Esophagus muscularis mucosa (tissue), 4 donors: ENCODE results near the gene LHX3. TPM values are rescaled to one million over a fixed set of nuclear protein-coding genes. Genes with fewer than 3 reads are reported as not detected.

ENCODE experiments used
- DNase-seq: peaks from one replicate; pipeline ENCODE4 v3.0.0-alpha.2; 2017; ENCODE audit errors: extremely low spot score
- H3K27ac ChIP-seq, 4 donors: fragments of 200-600 bp; sonication (generic); replicated peaks in 1 of 4; 1 replicate in 3 of 4; 2 replicates in 1 of 4; pipeline ENCODE4 v1.5.1; 2016 to 2019; ENCODE audit warnings: mild to moderate bottlenecking in 1 of 4
- H3K27me3 ChIP-seq, 4 donors: fragments of 200-600 bp; sonication (generic); one replicate each; pipeline versions ENCODE4 v1.5.1 to v1.6.0; 2016 to 2019
- H3K36me3 ChIP-seq, 4 donors: fragments of 200-600 bp; sonication (generic); one replicate each; pipeline ENCODE4 v1.5.1; 2016 to 2019
- H3K4me1 ChIP-seq, 4 donors: fragments of 200-600 bp; sonication (generic); one replicate each; pipeline ENCODE4 v1.5.1; 2016 to 2019
- H3K4me3 ChIP-seq, 4 donors: fragments of 200-600 bp; sonication (generic); 1 replicate in 2 of 4; 2 replicates in 2 of 4; pipeline ENCODE4 v1.5.1; 2016 to 2019; ENCODE audit warnings: mild to moderate bottlenecking in 4 of 4, moderate library complexity in 1 of 4
- H3K9me3 ChIP-seq, 4 donors: fragments of 200-600 bp; sonication (generic); 1 replicate in 3 of 4; 2 replicates in 1 of 4; pipeline ENCODE4 v1.5.1; 2016 to 2019
- EP300 ChIP-seq: sonication (generic); formaldehyde crosslinking; IDR thresholded peaks from one replicate; pipeline ENCODE4 v1.6.1; 2017; ENCODE audit warnings: antibody characterized with exemption
- POLR2A ChIP-seq: fragments of 450-650 bp; IDR thresholded peaks from one replicate; pipeline ENCODE4 v1.6.1; 2017; ENCODE audit warnings: antibody characterized with exemption, moderate library complexity, mild to moderate bottlenecking, low read depth
- POLR2AphosphoS5 ChIP-seq, 2 donors: sonication (generic); formaldehyde crosslinking; IDR thresholded peaks; one replicate each; pipeline ENCODE4 v1.6.1; 2017; ENCODE audit warnings: antibody characterized with exemption in 2 of 2
- WGBS: methylation state at CpG from one replicate; pipeline ENCODE4 v1.1.5; 2018; 5-methylcytosine and 5-hydroxymethylcytosine counted together
- intact Hi-C: fragments of 100-400 bp; cut with DNase I; formaldehyde crosslinking; loops from one replicate; pipeline ENCODE4 v1.15.1; 2023
- total RNA-seq, 4 donors: library from RNA; depleted of rRNA; stranded (reverse); fragments of >200 nt; gene quantifications; one replicate each; pipeline versions ENCODE4 v1.1.0 to v1.2.1, GENCODE V29; 2016
- TF ChIP-seq, protein P1 (sequence below), 3 experiments: fragments of 200-600 bp in 2 of 3; fragments of 450-650 bp in 1 of 3; sonication (generic) in 2 of 3; IDR thresholded peaks; one replicate each; pipeline ENCODE4 v1.5.1; 2017 to 2019; ENCODE audit warnings: antibody characterized with exemption in 3 of 3, mild to moderate bottlenecking in 2 of 3, moderate library complexity in 1 of 3

The LHX3 gene
- total RNA-seq, 4 donors from 2014 or later, result not detected

DNA sequence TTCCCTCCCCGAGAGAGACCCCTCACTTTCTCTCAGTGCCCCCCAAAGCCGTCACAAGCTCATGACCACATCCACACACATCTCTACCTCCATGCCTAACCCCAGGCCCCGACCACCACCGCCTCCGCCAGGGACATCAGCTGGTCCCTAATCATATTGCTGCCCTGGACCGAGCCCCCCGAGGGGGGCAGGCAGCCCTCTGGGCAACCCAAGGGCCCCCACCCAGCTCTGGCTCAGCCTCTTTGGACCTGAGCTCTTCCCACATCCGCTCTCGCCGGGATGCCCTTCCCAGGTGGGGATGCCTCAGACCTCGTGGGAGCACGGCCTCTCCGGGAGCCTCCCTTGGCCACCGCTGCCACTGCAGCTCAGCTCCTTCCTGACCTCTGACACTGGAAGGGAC, 18.5 kb downstream of the LHX3 start:
- no peak for TF ChIP-seq POLR2AphosphoS5 (IDR thresholded peaks at IDR 0.05)
- H3K36me3 ChIP-seq, result no peaks in the 10 kb centered on the region
- 87% methylated on average over 11 of the region's 14 CpGs for WGBS
- H3K9me3 ChIP-seq, result no peaks in the 10 kb centered on the region
- H3K27me3 ChIP-seq, result peaks cover 0 to 94% (median 10%) of the 10 kb centered on the region in 4 donors
- no peaks in the 10 kb centered on the region for H3K4me1 ChIP-seq
- intact Hi-C loops, result no loop called here
- H3K4me3 ChIP-seq, result no peak overlapping the region
- H3K27ac ChIP-seq, result no peak overlapping the region
- DNase-seq, result no peak

DNA sequence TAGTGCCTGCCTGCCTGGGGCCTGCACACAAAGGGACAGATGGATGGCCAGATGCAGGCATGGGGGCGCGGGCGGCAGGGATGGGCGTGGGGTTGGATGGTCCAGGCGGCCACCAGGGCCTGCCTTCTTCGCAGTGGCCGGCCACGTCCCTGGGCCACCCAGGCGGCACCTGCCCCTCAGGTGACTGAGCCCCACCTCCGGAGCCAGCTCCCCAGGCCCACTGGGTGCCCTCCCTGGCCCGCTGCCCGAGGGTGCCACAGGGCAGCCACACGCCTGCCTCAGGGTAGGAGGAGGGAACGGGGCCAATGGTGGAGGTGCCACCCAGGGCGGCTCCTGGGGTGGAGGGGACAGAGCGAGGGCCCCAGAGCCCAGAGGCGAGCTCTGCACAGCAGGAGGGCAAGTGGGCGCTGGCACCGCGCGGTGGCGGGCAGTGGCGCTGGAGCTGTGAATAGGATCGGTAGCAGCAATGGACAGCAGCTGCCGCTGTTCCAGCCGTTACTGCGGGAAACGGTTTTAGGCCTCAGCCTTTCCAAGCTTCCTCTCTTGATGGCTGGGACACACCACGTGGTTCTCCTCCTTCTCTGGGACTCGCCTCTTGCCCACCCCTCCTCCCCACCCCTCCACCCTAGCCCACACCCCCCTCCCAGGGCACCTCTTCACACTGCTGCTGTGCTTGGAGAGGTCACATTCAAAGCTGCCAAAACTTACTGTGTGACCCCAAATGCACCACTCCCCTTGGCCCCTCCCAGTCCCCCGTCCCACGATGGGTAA, 19.1 kb downstream of the LHX3 start:
- intact Hi-C loops, result no loop called here
- DNase-seq, result no peak
- TF ChIP-seq, protein P1, sequence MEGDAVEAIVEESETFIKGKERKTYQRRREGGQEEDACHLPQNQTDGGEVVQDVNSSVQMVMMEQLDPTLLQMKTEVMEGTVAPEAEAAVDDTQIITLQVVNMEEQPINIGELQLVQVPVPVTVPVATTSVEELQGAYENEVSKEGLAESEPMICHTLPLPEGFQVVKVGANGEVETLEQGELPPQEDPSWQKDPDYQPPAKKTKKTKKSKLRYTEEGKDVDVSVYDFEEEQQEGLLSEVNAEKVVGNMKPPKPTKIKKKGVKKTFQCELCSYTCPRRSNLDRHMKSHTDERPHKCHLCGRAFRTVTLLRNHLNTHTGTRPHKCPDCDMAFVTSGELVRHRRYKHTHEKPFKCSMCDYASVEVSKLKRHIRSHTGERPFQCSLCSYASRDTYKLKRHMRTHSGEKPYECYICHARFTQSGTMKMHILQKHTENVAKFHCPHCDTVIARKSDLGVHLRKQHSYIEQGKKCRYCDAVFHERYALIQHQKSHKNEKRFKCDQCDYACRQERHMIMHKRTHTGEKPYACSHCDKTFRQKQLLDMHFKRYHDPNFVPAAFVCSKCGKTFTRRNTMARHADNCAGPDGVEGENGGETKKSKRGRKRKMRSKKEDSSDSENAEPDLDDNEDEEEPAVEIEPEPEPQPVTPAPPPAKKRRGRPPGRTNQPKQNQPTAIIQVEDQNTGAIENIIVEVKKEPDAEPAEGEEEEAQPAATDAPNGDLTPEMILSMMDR (IDR thresholded peaks at IDR 0.05), result no peak
- TF ChIP-seq POLR2AphosphoS5 (IDR thresholded peaks at IDR 0.05) (no peak), POLR2A (no peak), EP300 (no peak)
- Histone ChIP-seq H3K27me3 (peaks cover 0 to 89% (median 7%) of the 10 kb centered on the region in 4 donors), H3K9me3 (no peaks in the 10 kb centered on the region), H3K4me3 (no peak overlapping the region), H3K27ac (no peak overlapping the region), H3K36me3 (no peaks in the 10 kb centered on the region), H3K4me1 (no peaks in the 10 kb centered on the region)
- WGBS, result 56% methylated on average over 18 of the region's 32 CpGs

DNA sequence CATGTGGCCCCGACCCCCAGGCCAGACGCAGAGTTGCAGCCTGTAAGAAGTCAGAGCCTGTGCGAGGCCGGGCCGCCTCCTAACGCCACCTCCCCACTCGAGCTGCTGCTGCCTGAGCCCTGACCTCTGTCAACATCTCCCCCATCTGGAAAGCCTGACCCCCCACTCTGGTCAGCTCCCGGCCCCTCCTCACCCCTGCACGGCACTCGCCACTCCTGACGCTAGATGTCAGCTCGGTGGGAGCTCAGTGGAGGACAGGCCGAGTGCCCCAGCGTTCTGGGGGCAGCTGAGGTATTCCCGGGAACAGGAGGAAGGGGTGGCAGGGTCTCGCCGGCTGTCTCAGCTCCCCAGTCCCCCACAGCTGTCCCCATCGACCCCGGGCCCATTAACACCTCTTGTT, 19.9 kb downstream of the LHX3 start:
- intact Hi-C loops, result no loop called here
- Histone ChIP-seq H3K9me3 (no peaks in the 10 kb centered on the region), H3K27me3 (peaks cover 0 to 88% (median 5%) of the 10 kb centered on the region in 4 donors), H3K4me1 (no peaks in the 10 kb centered on the region), H3K36me3 (no peaks in the 10 kb centered on the region), H3K4me3 (no peak overlapping the region), H3K27ac (no peak overlapping the region)
- WGBS, result 49% methylated on average over 19 of the region's 19 CpGs
- DNase-seq, result no peak
- TF ChIP-seq, protein P1 (IDR thresholded peaks at IDR 0.05), result no peak
- TF ChIP-seq POLR2A (no peak), POLR2AphosphoS5 (IDR thresholded peaks at IDR 0.05) (no peak), EP300 (no peak)

DNA sequence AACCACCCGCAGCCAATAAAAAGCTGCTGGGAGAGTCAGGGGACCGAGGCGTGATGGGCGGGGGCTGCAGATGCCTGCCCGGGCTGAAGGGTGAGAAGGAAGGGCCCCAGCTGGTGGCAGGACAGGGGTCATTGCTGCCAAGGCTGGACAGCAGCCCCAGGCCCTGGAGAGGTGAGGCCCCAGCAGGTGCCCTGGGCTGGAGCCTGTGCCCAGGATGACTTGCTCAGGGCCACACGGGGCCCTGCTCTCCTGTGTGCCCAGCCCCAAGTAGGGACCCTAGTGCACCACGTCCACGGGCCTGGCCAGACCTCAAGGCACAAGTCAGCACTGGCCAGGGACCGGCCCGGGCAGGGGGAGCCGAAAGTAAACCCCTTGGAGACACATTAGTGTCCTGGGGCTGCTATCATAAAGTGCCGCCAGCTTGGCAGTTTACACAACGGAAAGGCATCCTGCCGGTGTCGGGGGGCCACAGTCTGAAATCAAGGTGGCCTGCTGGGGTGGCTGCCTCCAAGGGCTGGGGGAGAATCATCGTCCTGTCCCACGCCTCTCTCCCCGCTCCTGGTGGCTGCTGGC, 22.0 kb downstream of the LHX3 start:
- peaks cover 0 to 88% (median 3%) of the 10 kb centered on the region in 4 donors for H3K27me3 ChIP-seq
- 70% methylated on average over 13 of the region's 18 CpGs for WGBS
- intact Hi-C loops, result no loop called here

DNA sequence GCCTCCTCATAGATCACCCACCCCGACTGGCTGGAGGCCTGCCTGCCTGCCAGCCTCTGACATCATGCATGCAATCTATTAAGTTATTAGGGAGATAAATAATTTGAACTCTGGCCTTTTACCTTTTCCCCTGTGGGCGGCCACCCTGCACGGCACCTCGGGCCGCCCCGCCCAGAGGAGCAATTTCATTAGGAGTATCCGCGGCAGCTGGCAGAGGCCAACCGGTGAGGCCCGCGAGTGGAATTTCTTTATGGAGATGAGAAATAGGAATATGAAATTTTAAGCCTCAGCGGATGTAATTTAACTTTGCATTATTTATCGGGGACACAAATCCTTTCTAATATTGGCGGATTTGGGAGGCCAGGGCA, 22.5 kb downstream of the LHX3 start:
- H3K4me3 ChIP-seq, result no peak overlapping the region
- no peak for DNase-seq
- intact Hi-C loops, result no loop called here

More for the DNA sequence above, 22.0 kb downstream of the LHX3 start:
- H3K27ac ChIP-seq, result no peak overlapping the region
- TF ChIP-seq EP300 (no peak), POLR2AphosphoS5 (IDR thresholded peaks at IDR 0.05) (no peak), POLR2A (no peak)
- TF ChIP-seq, protein P1 (IDR thresholded peaks at IDR 0.05), result no peak
- H3K9me3 ChIP-seq, result no peaks in the 10 kb centered on the region
- no peaks in the 10 kb centered on the region for H3K36me3 ChIP-seq
- H3K4me1 ChIP-seq, result no peaks in the 10 kb centered on the region
- no peak for DNase-seq
- H3K4me3 ChIP-seq, result no peak overlapping the region

More for the DNA sequence above, 22.5 kb downstream of the LHX3 start:
- no peak for TF ChIP-seq POLR2AphosphoS5 (IDR thresholded peaks at IDR 0.05)
- no peak for TF ChIP-seq EP300
- TF ChIP-seq, protein P1 (IDR thresholded peaks at IDR 0.05), result no peak
- no peak for TF ChIP-seq POLR2A
- H3K27ac ChIP-seq, result no peak overlapping the region
- no peaks in the 10 kb centered on the region for H3K9me3 ChIP-seq
- no peaks in the 10 kb centered on the region for H3K36me3 ChIP-seq
- no peaks in the 10 kb centered on the region for H3K4me1 ChIP-seq
- 72% methylated on average over 13 of the region's 14 CpGs for WGBS
- H3K27me3 ChIP-seq, result peaks cover 0 to 88% (median 3%) of the 10 kb centered on the region in 4 donors
